HepG2 (cell line): ENCODE results near the gene NAA16.

ENCODE experiments used
- ARID3A ChIP-seq: IDR thresholded peaks from 2 replicates; pipeline ENCODE4 v1.6.1; 2012; ENCODE audit warnings: low read depth, low read length, improper control_type of control experiment
- MAX ChIP-seq: IDR thresholded peaks from 2 replicates; pipeline ENCODE4 v1.6.1; 2012; ENCODE audit warnings: inconsistent platforms
- POLR2A ChIP-seq, 2 experiments: IDR thresholded peaks; 2 replicates each; pipeline ENCODE4 v1.6.1; 2011; ENCODE audit warnings: low read depth in 2 of 2, low read length in 2 of 2, mild to moderate bottlenecking in 1 of 2, moderate library complexity in 1 of 2; ENCODE audit not compliant: insufficient read depth in 1 of 2
- SIN3B ChIP-seq: fragments of 150-350 bp; IDR thresholded peaks from 2 replicates; pipeline ENCODE4 v1.6.1; 2014; ENCODE audit warnings: low read length

- TF ChIP-seq POLR2A (IDR thresholded peaks at IDR 0.05; ENCODE audit: insufficient read depth in 1 of 2, low read depth in 2 of 2, low read length in 2 of 2) (no peak), MAX (no peak), SIN3B (no peak), ARID3A (no peak)
These were observed 109.1 kb downstream of the NAA16 start for GRCh38 chr13:41420146-41420545.
